B cell (primary cell): ENCODE data around the gene EXD3. TPM values are rescaled to one million over a fixed set of nuclear protein-coding genes. Genes with fewer than 3 reads are reported as not detected.
A peak's percentile ranks its signal among the peaks of the same experiment; 100 is the strongest.

Experiments used
- ATAC-seq: fragments of 200-7000 bp; cut with Tn5 transposase; one replicate; pipeline ENCODE4 v1.10.0; 2021; ENCODE audit warnings: low read depth, mild to moderate bottlenecking, moderate number of reproducible peaks, moderate library complexity
- CTCF ChIA-PET: fragments of 350-600 bp; sonication (Branson Sonifier 250); formaldehyde crosslinking; loops from one replicate; lab custom pipeline; 2021; ENCODE audit warnings: antibody characterized with exemption, inconsistent platforms; lab: Charles Lee
- POLR2A ChIA-PET: fragments of 350-600 bp; sonication (Branson Sonifier 250); formaldehyde crosslinking; loops from one replicate; lab custom pipeline; 2021; ENCODE audit warnings: antibody characterized with exemption; lab: Charles Lee
- DNase-seq: peaks from one replicate; pipeline ENCODE4 v3.0.0; 2013
- H2AFZ ChIP-seq: 2 replicates; pipeline ENCODE4 v1.6.1; 2012; ENCODE audit warnings: mild to moderate bottlenecking, low read depth, low read length; ENCODE audit not compliant: insufficient read depth, poor library complexity, severe bottlenecking
- H3K27ac ChIP-seq, 2 donors: 1 replicate in 1 of 2; 2 replicates in 1 of 2; pipeline ENCODE4 v1.5.1; 2012 to 2013; ENCODE audit warnings: low read length in 2 of 2, mild to moderate bottlenecking in 2 of 2, moderate library complexity in 1 of 2
- H3K27me3 ChIP-seq, 4 experiments: fragments of 200-600 bp in 1 of 4; sonication (generic) in 1 of 4; replicated peaks in 1 of 4; 1 replicate in 2 of 4; 2 replicates in 2 of 4; pipeline versions ENCODE4 v1.6.1 to v1.7.0; 2013 to 2016; ENCODE audit warnings: low read length in 3 of 4, mild to moderate bottlenecking in 2 of 4, mixed read lengths in 1 of 4, moderate library complexity in 1 of 4; ENCODE audit not compliant: insufficient read depth in 4 of 4, control insufficient read depth in 3 of 4; ENCODE audit errors: control extremely low read depth in 1 of 4
- H3K36me3 ChIP-seq, 2 experiments: replicated peaks in 1 of 2; 1 replicate in 1 of 2; 2 replicates in 1 of 2; pipeline versions ENCODE4 v1.6.1 to v1.7.1; 2013; ENCODE audit warnings: low read length in 1 of 2; ENCODE audit not compliant: insufficient read depth in 2 of 2, control insufficient read depth in 1 of 2; ENCODE audit errors: control extremely low read depth in 1 of 2, extremely low read depth in 1 of 2
- H3K4me1 ChIP-seq, 2 donors: fragments of 200-600 bp in 1 of 2; sonication (generic) in 1 of 2; 1 replicate in 1 of 2; 2 replicates in 1 of 2; pipeline versions ENCODE4 v1.5.1 to v1.6.1; 2013 to 2017; ENCODE audit warnings: low read length in 2 of 2; ENCODE audit not compliant: control insufficient read depth in 2 of 2, insufficient read depth in 2 of 2
- H3K4me2 ChIP-seq: replicated peaks from 2 replicates; pipeline ENCODE3; 2012; ENCODE audit warnings: mild to moderate bottlenecking, low read depth, low read length; ENCODE audit not compliant: poor library complexity, severe bottlenecking
- H3K4me3 ChIP-seq, 5 experiments: fragments of 200-600 bp in 1 of 5; sonication (generic) in 1 of 5; 1 replicate in 3 of 5; 2 replicates in 2 of 5; pipeline versions ENCODE4 v1.5.1 to v1.7.0; 2011 to 2016; ENCODE audit warnings: low read length in 4 of 5, mild to moderate bottlenecking in 4 of 5, low read depth in 2 of 5, control low read depth in 1 of 5, moderate library complexity in 1 of 5; ENCODE audit not compliant: insufficient read depth in 1 of 5; ENCODE audit errors: control extremely low read depth in 1 of 5, extremely low read depth in 1 of 5
- H3K79me2 ChIP-seq: fragments of 200-600 bp; sonication (generic); one replicate; pipeline ENCODE4 v1.6.0; 2016; ENCODE audit warnings: low read length; ENCODE audit not compliant: control insufficient read depth, insufficient read depth
- H3K9ac ChIP-seq: fragments of 200-600 bp; sonication (generic); 2 replicates; pipeline ENCODE4 v1.6.1; 2017; ENCODE audit warnings: mild to moderate bottlenecking, low read length, moderate library complexity
- H3K9me3 ChIP-seq, 3 donors: one replicate each; pipeline versions ENCODE4 v1.6.1 to v1.7.1; 2013; ENCODE audit warnings: low read length in 2 of 3; ENCODE audit not compliant: control insufficient read depth in 2 of 3, insufficient read depth in 1 of 3; ENCODE audit errors: control extremely low read depth in 1 of 3
- H4K20me1 ChIP-seq: 2 replicates; pipeline ENCODE4 v1.6.0; 2012; ENCODE audit warnings: mild to moderate bottlenecking, low read length; ENCODE audit not compliant: insufficient read depth, control insufficient read depth, poor library complexity, severe bottlenecking
- H3K27ac Mint-ChIP-seq: one replicate; pipeline ENCODE4 v1.8.0; 2021; ENCODE audit warnings: mixed read lengths
- H3K27me3 Mint-ChIP-seq: one replicate; pipeline ENCODE4 v1.8.0; 2021; ENCODE audit warnings: mixed read lengths
- H3K4me1 Mint-ChIP-seq: one replicate; pipeline ENCODE4 v1.8.0; 2021; ENCODE audit warnings: mixed read lengths
- H3K4me3 Mint-ChIP-seq: one replicate; pipeline ENCODE4 v1.8.0; 2021; ENCODE audit warnings: mixed read lengths
- H3K9me3 Mint-ChIP-seq: one replicate; pipeline ENCODE4 v1.8.0; 2022; ENCODE audit warnings: mixed read lengths; ENCODE audit not compliant: insufficient read depth
- EZH2 ChIP-seq: IDR thresholded peaks from 2 replicates; pipeline ENCODE4 v1.6.1; 2012; ENCODE audit warnings: borderline replicate concordance, low read depth, mild to moderate bottlenecking, moderate library complexity, low read length; ENCODE audit not compliant: insufficient read depth, poor library complexity, severe bottlenecking
- WGBS: methylation state at CpG from one replicate; pipeline ENCODE4 v1.1.5; 2013; ENCODE audit warnings: missing lambda C conversion rate; ENCODE audit not compliant: insufficient coverage; 5-methylcytosine and 5-hydroxymethylcytosine counted together
- intact Hi-C: fragments of 100-400 bp; cut with micrococcal nuclease; formaldehyde crosslinking; loops from one replicate; pipeline ENCODE4 v1.10.0; 2022
- polyA plus RNA-seq: library from polyadenylated mRNA; depleted of rRNA; stranded (reverse); fragments of >200 nt; gene quantifications from 2 replicates; pipeline ENCODE4 v1.2.3, GENCODE V29; 2012
- total RNA-seq, 2 donors: library from RNA; stranded (reverse); fragments of 120-200 nt in 1 of 2; gene quantifications; 1 replicate in 1 of 2; 2 replicates in 1 of 2; pipeline versions ENCODE4 v1.2.3 to v1.2.4, GENCODE V29; 2013 to 2022
- TF ChIP-seq, protein P1 (sequence below): fragments of 200-600 bp; IDR thresholded peaks from one replicate; pipeline ENCODE4 v1.8.0; 2022; ENCODE audit warnings: antibody characterized with exemption, mild to moderate bottlenecking

EXD3 gene
- total and polyA plus RNA-seq, 2 donors (not counting 1 experiment from before 2014, with no cell fraction given): 22.5 to 23.7 TPM

DNA sequence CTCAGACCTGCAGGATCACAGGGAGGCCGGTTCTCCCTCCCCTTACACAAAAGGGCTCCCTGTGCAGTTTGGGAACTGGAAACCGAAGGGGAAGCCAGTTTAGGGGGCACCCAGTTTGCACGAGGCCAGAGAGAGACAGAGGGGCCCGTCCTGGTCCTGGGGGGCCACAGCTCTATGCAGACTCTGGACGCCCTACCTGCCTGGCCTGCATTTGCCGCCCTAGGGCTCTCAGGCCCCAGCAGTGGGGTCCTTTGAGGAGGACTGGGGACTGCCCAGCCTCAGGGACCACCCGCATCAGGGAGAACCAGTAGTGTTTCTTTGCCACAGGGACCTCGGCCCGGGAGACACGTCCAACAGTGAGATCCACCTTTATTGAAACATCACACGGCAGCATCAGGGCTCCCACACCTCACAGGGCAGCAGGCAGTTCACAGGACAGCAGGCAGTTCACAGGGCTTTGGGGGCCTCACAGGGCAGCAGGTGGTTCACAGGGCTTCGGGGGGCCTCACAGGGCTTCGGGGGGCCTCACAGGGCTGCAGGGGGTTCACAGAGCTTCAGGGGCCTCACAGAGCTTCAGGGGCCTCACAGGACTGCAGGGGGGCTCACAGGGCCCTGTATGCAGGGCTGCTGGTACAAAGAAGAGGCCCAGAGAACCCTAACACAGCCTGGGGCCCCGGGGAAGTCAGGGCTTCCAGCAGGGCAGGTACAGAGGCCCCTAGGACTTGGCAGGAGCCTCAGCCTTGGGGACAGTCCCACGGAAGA is 36.8 kb upstream of the EXD3 start:
- Mint-ChIP-seq H3K9me3 (no peaks in the 10 kb centered on the region), H3K27me3 (no peaks in the 10 kb centered on the region), H3K27ac (peak overlapping the region; percentile 75), H3K4me3 (peak overlapping the region; percentile 75), H3K4me1 (peaks cover 29% of the 10 kb centered on the region)
- intact Hi-C loops: loop anchor here (1.0 to 10.0 kb wide), 2 partner anchors 36 to 665 kb away; partner anchors contain the start of genes CCDC183, EXD3, NOXA1 and TMEM141
- peaks cover 6% of the 10 kb centered on the region for H3K79me2 ChIP-seq
- H3K9ac ChIP-seq: peak overlapping the region; percentile 73
- no peaks in the 10 kb centered on the region for H3K27me3 ChIP-seq
- peak overlapping the region; percentile 79 for H2AFZ ChIP-seq
- POLR2A ChIA-PET: interaction anchor here (0.6 to 2.2 kb wide), 3 partner anchors 36 to 241 kb away, joined by 3 to 13 read pairs (median 6); partner anchors contain the start of genes EXD3 and NOXA1
- H3K4me1 ChIP-seq: peaks cover 44 to 54% of the 10 kb centered on the region in 2 donors
- peak overlapping the region; percentile 99 for H3K4me2 ChIP-seq
- H4K20me1 ChIP-seq: peaks cover 9% of the 10 kb centered on the region
- ATAC-seq: no peak
- peak overlapping the region; percentile 50 to 63 for H3K27ac ChIP-seq
- H3K36me3 ChIP-seq: peaks cover 0 to 3% of the 10 kb centered on the region in 2 experiments
- no peak for TF ChIP-seq EZH2
- TF ChIP-seq, protein P1, sequence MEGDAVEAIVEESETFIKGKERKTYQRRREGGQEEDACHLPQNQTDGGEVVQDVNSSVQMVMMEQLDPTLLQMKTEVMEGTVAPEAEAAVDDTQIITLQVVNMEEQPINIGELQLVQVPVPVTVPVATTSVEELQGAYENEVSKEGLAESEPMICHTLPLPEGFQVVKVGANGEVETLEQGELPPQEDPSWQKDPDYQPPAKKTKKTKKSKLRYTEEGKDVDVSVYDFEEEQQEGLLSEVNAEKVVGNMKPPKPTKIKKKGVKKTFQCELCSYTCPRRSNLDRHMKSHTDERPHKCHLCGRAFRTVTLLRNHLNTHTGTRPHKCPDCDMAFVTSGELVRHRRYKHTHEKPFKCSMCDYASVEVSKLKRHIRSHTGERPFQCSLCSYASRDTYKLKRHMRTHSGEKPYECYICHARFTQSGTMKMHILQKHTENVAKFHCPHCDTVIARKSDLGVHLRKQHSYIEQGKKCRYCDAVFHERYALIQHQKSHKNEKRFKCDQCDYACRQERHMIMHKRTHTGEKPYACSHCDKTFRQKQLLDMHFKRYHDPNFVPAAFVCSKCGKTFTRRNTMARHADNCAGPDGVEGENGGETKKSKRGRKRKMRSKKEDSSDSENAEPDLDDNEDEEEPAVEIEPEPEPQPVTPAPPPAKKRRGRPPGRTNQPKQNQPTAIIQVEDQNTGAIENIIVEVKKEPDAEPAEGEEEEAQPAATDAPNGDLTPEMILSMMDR: no peak
- 54% methylated on average over 15 of the region's 15 CpGs for WGBS
- no peak for DNase-seq
- H3K9me3 ChIP-seq: peaks cover 0 to 4% (median 0%) of the 10 kb centered on the region in 3 donors
- CTCF ChIA-PET: interaction anchor here (1.0 to 1.3 kb wide), 2 partner anchors 37 to 139 kb away, joined by 3 to 4 read pairs; partner anchors contain the start of genes EXD3 and NOXA1
- peak overlapping the region in 4 of 5 experiments; percentile 43 to 69 (median 56) for H3K4me3 ChIP-seq
